ENCODE data around the gene TMEM106C.

Gene TMEM106C

DNA sequence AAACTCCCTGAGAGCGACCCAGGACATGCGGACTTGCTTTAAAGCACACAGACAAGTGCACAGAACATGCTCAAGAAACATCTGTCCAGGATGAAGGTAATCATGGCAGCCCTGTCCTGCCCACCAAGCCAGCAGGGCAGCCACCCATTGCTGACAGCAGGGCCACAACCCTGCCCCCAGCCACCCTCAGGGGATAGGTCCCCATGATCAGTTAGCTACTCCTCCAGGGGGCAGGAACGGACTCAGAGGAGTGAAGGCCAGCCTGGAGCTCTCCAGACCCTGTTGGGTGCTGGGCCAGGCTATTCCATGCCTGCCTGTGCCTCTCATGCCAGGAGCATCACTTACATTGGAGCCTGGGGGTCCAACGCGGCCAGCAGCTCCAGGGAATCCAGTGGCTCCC, 15.8 kb downstream of the TMEM106C start:
- no peak for DNase-seq (ENCODE audit: low read depth in 4 of 4, low spot score in 1 of 4)

DNA sequence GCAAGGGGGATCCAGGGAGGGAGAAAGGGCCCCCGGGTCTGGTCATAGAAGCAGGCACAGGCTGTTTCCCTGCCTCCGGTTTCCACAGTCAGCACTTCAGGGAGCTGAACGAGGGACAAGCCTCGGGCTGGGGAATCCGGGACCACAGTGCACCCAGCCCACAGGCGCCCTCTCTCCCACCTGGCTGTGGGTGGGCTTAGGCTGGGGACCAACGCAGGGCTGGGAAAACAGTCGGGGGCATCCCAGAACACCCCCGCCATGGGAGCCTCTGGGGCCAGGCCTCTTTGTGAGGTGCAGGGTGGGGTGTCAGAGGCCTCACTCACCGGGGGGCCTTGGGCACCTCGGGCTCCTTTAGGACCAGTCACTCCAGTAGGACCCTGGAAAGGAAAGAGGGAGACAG, 16.3 kb downstream of the TMEM106C start:
- DNase-seq (ENCODE audit: low read depth in 4 of 4, low spot score in 1 of 4) = no peak

DNA sequence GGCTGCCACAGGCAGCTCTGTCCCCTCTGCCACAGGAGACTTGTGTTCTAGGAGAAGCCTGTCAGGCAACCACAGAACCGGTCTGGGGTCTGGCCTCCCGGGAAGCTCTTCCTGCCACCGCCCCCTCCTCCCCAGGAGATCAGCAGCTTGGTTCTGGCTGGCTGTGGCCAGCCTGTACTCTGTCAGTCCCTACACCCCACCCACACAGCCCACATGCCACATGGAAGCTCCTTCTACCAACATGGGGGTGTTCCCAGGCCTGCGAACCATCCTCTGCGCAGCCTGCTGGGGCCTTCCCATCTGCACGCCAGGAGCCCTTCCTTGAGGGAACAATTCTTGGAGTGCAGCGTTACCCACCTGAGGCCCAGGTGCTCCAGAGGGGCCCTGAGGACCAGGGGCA, 16.8 kb downstream of the TMEM106C start:
- DNase-seq (ENCODE audit: low read depth in 4 of 4, low spot score in 1 of 4) = no peak

DNA sequence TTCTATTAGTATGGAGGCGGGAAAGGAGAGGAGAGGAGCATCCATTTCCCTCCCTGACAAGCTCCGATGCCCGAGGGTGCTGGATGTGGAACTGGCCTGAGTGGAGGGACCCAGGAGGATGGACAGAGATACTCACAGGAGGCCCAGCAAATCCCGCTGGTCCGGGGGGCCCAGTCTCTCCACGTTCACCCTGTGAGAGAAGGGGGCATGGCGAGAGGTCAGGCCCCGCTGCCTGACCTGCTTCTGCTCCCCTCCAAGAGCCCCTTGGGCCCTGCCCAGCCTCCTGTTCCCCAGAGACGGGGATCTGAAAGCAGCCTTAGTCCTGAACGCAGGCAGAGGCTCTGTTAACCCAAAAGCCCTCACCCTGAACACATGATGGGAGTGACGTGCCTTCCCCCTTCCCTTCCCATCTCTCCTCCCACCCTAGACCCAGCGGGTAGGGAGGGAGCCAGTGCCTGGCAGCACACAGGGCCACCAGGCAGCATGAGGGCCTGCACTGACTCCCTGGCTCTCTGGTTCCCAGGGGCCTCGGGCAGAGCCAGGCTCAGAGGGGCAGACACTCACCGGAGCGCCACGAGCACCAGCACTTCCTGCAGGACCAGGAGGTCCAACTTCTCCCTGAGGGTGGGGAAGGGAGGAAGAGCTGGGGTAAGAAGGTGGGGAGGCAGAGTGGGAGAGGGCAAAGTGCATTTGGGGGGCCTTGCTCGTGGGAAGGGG, 17.5 kb downstream of the TMEM106C start:
- no peak for DNase-seq (ENCODE audit: low read depth in 4 of 4, low spot score in 1 of 4)

DNA sequence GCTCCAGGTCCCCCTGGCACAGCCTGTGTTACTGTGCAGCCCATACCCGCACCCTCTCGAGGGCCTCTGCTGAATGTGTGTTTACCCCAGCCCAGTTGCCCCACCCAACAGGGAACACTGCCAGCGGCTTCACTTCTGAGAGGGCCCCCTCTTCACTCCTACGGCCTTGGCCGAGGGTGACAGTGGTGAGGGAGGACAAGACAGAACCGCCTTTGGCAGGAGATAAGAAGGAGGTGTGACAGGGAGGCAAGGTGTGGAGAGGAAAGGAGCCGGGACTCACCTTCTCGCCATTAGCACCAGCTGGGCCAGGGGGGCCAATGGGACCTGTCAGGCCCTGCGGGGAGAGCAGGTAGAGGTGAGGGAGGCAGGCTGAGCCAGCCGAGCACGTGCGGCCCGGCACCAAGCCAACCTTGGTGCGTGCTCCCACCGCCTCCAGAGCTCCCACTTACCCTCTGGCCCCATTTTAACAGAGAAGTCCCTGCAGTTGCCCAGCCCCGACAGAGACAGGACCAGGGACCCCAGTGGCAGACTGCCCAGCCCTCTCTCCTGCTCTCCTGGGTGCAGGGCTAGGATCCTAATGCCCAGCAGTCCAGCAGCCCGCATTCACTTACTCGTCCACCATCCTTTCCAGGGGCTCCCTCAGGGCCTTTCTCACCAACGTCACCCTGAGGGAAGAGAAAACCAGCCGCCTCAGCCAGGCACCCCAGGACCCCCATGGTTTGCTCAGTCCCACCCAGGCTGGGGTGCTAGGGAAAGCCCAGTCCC, 18.3 kb downstream of the TMEM106C start:
- no peak for DNase-seq (ENCODE audit: low read depth in 4 of 4, low spot score in 1 of 4)

DNA sequence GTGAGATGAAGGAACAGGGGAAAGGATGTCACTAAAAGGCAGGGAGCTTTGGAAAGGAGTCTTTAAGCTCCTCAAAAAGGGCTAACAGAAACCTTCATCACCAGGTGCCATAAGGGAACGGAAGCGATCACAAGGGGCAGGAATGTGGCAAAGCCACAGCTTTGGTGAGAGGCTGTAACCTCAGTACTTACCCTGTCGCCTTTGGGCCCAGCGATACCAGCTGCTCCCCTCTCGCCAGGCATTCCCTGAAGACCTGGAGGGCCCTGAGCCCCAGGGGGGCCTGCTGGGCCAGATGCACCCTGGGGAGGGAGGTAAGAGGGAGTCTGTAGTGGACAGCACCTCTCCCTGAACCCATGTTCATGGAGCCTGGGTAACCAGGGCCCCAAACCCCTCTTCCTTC, 18.9 kb downstream of the TMEM106C start:
- no peak for DNase-seq (ENCODE audit: low read depth in 4 of 4, low spot score in 1 of 4)

DNA sequence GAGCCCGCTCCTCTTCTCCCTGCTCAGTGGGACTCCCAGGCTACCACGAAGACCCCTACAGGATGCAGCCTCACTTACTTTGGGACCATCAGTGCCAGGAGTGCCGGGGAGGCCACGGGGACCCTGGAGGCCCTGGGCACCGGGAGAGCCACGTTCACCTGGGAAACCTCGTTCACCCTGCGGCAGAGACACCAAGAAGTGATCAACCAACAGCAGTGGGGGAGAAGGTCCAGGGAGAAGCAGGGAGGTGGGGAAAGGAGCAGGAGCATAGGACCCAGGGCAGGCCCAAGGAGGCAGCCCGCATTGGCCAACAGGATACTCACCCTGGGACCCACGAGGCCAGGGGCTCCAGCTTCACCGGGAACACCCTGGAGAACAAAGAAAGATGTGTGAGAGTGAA, 19.4 kb downstream of the TMEM106C start:
- no peak for DNase-seq (ENCODE audit: low read depth in 4 of 4, low spot score in 1 of 4)

DNA sequence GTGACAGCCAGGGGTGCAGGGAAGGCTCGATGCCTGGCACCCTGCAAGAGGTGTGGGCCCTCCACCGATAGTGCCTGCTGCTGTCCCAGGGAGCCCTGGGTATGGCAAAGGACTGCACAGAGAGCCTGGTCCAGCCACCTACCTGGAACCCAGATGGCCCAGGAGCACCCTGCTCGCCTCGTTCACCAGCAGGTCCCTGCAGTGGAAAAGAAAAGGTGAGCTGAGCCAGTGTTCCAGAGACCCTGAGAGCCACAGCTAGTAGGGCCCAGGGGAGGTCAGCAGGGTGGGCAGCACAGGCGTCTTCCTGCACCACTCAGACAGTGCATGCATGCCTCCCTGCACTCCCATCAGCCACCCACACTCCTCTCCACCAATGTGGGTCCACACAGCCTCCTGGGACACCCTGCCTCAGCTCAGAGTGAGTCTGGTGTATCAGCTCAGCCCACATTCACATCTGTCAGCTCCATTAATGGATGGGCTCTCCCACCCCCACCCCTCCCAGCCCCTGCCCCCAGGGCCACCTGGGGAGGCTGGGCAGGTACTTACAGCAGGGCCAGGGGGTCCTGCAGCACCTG, 20.2 kb downstream of the TMEM106C start:
- no peak for DNase-seq (ENCODE audit: low read depth in 4 of 4, low spot score in 1 of 4)

DNA sequence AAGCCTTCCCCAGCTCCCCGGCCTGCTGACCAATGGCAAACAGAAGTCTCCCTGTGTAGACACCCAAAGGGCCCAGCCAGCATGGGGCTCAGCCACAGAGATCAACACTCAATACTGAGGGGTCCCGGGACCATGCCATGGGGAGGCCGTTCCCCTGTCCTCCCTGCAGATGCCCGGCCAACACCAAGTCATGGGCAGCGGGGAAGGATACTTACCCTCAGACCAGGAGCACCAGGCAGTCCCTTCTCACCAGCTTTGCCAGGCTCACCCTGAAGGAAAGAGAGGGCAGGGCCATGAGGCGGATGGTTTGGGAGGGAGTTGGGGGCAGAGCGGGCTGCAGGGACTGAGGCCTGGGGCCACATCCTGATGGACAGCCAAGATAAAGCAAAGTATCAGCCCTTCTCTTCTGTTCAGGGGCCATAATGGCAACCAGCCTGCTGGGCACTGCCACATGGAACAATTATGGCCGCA, 21.0 kb downstream of the TMEM106C start:
- DNase-seq (ENCODE audit: low read depth in 4 of 4, low spot score in 1 of 4) = no peak

DNA sequence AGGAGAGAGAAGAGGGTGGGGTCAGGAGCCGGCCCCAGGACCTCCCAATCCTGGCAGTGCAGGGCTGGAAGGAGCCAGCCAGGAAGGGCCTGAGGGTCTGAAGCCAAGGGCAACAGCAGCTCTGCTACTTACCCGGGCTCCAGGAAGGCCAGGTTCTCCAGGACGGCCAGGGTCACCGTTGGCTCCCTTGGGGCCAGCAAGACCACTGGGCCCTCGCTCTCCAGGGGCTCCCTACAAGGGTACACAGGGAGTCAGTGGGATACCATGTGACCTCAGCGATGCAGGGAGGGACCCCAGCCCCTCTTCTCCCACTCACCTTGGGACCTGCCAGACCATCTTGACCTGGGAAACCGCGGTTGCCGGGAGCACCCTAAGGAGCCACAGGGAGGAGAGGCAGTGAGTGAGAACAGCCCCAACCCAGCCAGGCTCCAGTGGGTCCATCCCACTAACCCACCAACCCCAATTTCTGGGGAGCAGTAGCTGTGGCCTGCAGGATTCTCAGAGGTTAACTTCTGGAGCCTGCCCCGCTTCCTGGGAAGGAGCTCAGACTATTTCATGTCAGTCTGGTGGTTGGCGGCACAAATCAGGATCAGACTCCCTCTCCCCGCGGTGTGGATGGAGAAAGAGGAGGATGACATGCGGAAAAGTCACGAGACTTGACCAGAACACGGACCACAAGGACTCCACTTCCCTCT, 22.3 kb downstream of the TMEM106C start:
- no peak for DNase-seq (ENCODE audit: low read depth in 4 of 4, low spot score in 1 of 4)

DNA sequence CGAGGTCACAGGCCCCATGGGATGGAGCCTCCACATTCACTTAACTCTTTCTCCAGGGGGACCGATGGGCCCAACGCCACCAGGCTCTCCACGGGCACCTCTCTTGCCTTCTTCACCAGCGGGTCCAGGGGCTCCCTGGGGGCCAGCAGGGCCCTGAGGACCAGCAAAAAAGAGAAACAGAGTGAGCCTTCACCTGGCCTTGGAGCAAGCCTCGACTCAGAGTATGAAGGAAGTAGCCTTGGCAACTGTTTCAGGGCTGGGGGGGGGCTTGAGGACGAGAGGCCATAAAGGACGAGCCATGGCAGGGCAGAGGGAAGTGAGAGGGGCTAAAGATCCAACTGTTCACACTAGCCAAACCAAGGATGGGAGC, 22.9 kb downstream of the TMEM106C start:
- DNase-seq (ENCODE audit: low read depth in 4 of 4, low spot score in 1 of 4) = no peak

DNA sequence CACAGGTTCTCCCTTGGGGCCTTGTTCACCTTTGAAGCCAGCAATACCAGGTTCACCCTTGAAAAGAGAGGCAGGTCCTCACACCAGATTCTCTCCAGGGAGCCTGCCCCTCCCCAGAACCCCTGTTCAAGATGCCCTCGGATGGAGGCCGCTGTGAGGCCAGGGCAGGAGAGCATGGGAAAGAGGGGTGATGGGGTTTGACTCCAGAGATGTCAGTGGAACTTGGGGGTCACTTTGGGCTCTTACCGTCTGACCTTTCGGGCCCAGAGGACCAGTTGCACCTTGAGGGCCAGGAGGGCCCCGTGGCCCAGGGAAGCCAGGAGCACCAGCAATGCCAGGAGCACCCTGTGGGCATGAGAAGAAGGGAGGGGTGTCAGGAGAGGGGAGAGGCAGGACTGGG, 23.4 kb downstream of the TMEM106C start:
- DNase-seq (ENCODE audit: low read depth in 4 of 4, low spot score in 1 of 4) = no peak

DNA sequence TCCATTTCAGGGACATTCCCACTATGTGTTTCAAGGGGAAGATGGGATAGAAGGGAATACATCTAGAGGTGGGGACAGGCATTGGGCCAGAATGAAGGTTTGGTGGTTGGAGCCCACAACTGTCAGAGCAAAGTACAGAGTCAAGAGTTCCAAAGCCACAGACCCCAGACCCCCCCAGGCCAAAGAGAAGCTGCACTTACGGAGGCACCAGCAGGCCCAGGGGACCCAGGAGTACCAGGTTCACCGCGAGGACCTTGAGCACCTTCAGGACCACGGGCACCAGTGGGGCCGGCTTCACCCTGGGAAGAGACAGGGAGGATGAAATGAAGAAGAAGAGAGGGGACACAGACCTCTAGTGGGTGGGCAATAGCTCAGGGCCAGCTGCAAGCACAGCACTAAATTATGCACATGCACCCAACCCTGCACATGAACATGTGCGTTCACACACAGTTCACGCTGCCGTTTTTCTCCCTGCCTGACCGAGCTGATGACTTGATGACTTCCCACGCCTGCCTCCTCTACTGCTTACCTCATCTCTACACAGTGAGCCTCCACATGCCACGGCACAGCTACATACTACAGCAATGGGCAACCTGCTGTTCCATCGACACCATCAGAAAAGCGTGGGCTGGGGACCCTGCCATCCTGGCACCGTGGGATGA, 24.1 kb downstream of the TMEM106C start:
- DNase-seq (ENCODE audit: low read depth in 4 of 4, low spot score in 1 of 4) = no peak

DNA sequence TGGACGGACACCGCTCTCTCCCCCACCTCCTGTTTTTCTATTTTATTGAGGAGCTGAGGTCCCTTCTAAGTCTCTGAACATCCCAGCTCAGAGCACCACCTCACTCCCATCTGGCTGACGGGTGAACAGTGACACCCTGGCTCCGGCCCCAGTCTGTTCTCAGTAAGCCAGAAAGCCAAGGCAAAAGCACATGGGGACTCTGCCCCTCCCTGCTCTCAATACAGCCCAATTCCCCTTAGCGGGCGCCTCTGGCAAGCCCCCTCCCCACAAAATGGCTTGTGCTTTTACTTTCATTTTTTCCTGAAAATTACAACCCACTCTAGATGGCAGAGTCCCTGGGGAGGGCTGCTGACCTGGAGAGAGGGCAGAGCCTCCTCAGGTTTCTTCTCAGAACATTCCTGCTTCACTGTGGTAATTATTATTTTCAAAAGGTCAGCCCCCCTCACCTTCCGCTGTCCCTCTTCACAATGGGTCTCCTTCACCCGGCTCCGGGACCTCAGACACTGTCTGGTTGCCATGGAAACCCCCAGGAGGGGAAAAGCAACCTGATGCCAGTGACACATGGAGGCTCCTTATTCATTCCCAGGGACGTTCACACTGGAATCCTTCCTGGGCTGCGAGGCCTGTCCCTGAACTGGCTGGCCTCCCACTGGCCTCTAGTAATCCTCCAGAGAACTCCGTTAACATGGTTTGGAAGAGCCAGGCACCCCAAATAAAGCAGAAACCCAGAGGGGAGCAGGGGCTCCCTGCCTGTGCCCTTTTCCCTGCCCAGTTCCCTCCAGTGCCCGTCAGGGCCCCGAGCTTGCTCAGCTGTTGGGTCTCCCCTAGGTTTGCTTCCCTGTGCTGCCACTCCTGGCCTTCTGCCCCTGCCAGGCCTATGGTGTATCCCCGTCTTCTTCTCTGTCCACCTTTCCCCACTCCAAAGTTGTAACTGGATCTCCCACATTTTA, 25.0 kb downstream of the TMEM106C start:
- DNase-seq (ENCODE audit: low read depth in 4 of 4, low spot score in 1 of 4) = no peak

DNA sequence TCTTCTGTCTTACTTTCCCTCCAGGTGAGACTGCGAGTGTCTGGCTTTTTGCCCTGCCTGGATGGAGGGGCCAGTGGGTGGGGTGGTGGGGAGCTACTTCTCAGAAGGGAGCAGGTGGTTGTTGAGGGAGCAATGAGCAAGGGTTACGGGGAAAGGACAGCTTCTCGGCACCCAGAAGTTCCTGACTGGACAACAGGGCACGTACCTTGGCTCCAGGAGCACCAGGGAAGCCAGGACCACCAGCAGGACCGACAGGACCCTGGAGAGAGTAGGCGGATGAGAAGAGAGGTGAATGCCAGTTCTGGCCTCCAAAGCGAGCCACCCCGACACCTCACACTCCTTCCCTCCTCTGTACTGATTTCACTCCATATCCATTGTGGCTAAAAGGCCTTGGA, 25.6 kb downstream of the TMEM106C start:
- no peak for DNase-seq (ENCODE audit: low read depth in 4 of 4, low spot score in 1 of 4)

DNA sequence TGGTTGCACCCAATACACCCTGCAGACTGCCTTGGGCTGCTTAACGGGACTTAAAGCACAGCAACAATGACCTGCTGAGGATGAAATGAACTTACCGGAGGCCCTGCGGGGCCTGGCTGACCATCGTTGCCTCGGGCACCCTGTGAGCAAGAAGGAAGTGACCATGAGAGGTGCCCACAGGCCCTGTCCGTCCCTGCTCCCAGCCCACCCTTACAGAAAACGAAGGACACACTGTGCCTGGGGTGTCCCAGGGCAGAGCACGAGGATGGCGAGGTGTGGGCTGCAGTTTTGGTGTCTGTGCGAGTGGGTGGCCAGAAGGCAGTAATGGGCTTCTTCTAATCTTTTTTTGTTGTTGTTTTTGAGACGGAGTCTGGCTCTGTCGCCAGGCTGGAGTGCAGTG, 26.3 kb downstream of the TMEM106C start:
- DNase-seq (ENCODE audit: low read depth in 4 of 4, low spot score in 1 of 4) = no peak

DNA sequence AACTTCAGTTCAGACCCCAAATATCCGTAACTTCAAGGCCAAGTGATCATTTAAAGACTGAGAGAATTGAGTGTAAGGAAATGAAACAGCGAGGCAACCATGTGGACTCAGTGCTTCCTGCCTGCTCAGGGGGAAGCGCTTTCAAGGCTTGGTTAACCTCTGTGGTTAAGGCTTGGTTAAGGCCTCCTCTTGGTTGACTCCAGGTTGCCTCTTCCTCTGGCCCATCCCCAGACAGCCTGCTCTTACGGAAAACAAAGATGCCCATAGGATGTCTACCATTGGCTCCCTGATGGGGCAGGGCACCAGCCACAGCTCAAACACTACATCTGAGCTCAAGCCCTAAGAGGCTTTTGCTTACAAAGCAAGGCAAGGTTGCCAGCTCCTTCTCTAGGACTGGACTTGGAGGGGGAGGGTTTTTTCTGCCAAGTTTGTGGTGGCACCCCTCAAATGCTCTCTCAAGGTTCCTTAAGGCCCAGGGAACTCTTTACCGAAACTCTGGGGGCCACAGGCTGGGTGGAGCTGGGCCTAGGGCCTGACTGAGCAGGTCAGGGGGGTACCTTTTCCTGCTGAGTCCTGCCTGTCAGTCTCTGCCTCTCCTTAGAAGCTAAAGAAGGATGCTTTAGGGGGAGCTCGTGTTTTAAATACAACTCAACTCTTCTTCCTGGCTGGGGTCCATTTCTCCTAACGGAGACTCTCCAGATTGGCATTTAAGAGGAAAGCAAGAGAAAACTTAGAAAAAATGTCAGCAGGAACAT, 27.1 kb downstream of the TMEM106C start:
- DNase-seq (ENCODE audit: low read depth in 4 of 4, low spot score in 1 of 4) = no peak

DNA sequence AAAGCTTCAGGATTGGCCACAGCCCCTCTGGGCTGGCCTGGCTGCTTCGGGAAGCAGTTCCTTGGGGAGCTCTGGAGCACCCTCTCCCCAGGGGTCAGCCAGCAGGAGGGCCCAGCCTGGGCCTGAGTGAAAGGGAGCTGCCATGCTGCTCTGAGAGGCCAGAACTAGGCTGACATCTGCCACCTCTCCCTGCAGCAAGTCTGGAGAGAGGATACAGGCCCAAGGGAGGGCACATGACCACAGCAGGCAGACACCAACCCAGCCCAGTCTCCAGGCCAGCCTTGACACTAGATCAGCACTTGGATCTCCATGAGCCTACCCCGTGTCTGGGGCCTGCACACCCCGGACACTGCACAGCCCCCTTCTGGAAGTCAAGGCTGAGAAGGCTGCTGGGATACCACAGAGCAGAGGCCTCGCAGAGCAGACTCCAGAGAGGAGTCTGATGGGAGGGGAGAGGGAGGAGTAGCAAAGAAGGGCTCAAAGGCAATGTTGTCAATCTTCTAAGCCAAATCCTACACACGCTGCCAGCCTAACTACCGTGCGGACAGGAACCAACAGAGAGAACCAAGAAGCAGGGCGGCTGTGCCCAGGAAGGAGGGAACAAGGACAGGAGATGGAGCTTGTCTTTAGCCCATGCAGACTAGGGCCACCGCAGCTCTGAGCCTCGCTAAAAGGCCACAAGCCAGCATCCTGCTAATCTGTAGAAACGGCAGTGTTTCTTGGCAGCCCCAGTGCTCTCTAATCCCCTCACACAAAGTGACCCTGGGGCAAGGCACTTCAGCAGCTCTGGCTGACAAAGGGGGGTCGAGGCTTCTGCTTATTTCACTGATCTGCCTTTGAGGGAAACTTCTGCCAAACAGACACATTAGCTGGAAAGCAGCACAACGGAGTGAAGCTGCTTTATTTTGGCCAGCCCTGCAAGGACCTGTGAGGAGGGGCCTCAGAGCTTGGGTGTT, 28.0 kb downstream of the TMEM106C start:
- no peak for DNase-seq (ENCODE audit: low read depth in 4 of 4, low spot score in 1 of 4)

All from stimulated activated CD4-positive, alpha-beta T cell treated with anti-CD3 and anti-CD28 coated beads, Interleukin-1b, Interleukin-23, amount 100 ng/mL, for 24 hours (primary cell).